Osteoblast (primary cell): Measurements from ENCODE around the gene KLHL6. TPM values are rescaled to one million over a fixed set of nuclear protein-coding genes. Genes with fewer than 3 reads are reported as not detected.

Experiments used
- DNase-seq: peaks from one replicate; pipeline ENCODE4 v3.0.0; 2011; ENCODE audit warnings: low spot score, mixed read lengths; ENCODE audit not compliant: insufficient read length; ENCODE audit errors: missing footprints
- H2AFZ ChIP-seq: 2 replicates; pipeline ENCODE4 v1.6.0; 2011; ENCODE audit warnings: mild to moderate bottlenecking, low read length
- H3K27ac ChIP-seq: 2 replicates; pipeline ENCODE4 v1.5.1; 2011; ENCODE audit warnings: mild to moderate bottlenecking, low read depth, low read length, moderate library complexity
- H3K27me3 ChIP-seq: 2 replicates; pipeline ENCODE4 v1.6.0; 2012; ENCODE audit warnings: mild to moderate bottlenecking, control low read depth, inconsistent platforms, low read length, moderate library complexity; ENCODE audit not compliant: insufficient read depth
- H3K36me3 ChIP-seq: 2 replicates; pipeline ENCODE4 v1.5.1; 2011; ENCODE audit warnings: mild to moderate bottlenecking, low read length, control low read depth, moderate library complexity; ENCODE audit not compliant: insufficient read depth
- H3K4me1 ChIP-seq: 2 replicates; pipeline ENCODE4 v1.5.1; 2011; ENCODE audit warnings: mild to moderate bottlenecking, low read length, control low read depth, moderate library complexity; ENCODE audit not compliant: insufficient read depth
- H3K4me2 ChIP-seq: 2 replicates; pipeline ENCODE4 v1.6.0; 2011; ENCODE audit warnings: mild to moderate bottlenecking, low read length; ENCODE audit not compliant: insufficient read depth
- H3K4me3 ChIP-seq: fragments of 200-600 bp; sonication (generic); 3 replicates; pipeline ENCODE4 v1.5.1; 2012; ENCODE audit warnings: mild to moderate bottlenecking, low read length, inconsistent platforms; ENCODE audit not compliant: insufficient read depth
- H3K79me2 ChIP-seq: 2 replicates; pipeline ENCODE4 v1.6.0; 2012; ENCODE audit warnings: mild to moderate bottlenecking, low read length, control low read depth, inconsistent platforms; ENCODE audit not compliant: insufficient read depth
- H3K9me3 ChIP-seq: 2 replicates; pipeline ENCODE4 v1.5.1; 2011; ENCODE audit warnings: low read depth, low read length, control low read depth
- H4K20me1 ChIP-seq: 2 replicates; pipeline ENCODE4 v1.6.0; 2012; ENCODE audit warnings: mild to moderate bottlenecking, low read length, control low read depth; ENCODE audit not compliant: insufficient read depth
- CTCF ChIP-seq: IDR thresholded peaks from 2 replicates; pipeline ENCODE4 v1.5.1; 2011; ENCODE audit warnings: mild to moderate bottlenecking, low read depth, low read length, moderate library complexity; ENCODE audit errors: extremely low read depth
- total RNA-seq: library from RNA; depleted of rRNA; stranded (reverse); fragments of >200 nt; gene quantifications from 2 replicates; pipeline ENCODE4 v1.2.3, GENCODE V29; 2012

KLHL6 gene
- total RNA-seq, 1 donor = under 0.01 TPM

DNA sequence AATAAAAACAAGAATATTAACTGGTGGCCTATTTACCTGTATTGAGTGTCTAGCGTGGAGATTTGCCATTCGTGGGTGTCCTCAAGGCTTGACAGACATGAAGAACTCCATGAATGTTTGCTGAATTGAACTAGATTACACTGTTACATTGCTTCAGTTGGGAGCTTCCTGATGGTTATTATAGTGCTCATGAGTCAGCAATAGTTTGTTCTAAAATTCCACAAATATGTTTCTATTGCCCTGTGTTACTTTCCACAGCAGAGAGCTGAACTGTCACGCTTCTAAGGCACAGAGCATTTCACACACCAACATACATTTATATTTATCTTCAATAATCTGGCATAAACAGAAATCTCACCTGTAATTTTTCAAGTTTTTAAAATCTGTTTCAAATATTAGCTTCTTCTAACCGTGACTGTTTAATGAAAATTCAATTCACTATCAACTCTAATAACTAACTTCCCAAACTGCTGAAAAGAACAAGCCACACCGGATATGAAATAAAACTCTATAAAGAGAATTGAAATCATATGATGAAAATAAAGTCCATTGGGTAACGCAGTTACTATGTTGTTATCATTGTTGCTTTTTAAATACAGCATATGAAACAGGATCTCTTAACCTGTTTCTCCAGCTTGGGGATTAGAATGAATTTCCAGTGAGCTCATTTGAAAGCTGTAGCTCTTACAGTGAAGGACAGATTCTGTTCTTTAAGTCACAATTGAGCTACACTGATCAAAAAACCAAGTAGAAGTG, 65.9 kb downstream of the KLHL6 start:
- TF ChIP-seq CTCF = no peak
- H3K4me3 ChIP-seq = no peak overlapping the region
- H3K9me3 ChIP-seq = no peaks in the 10 kb centered on the region
- H3K27ac ChIP-seq = no peak overlapping the region
- H2AFZ ChIP-seq = no peak overlapping the region
- H3K36me3 ChIP-seq = no peaks in the 10 kb centered on the region
- peaks cover 19% of the 10 kb centered on the region for H3K4me1 ChIP-seq
- no peak for DNase-seq
- H3K79me2 ChIP-seq = no peaks in the 10 kb centered on the region
- no peak overlapping the region for H3K4me2 ChIP-seq
- H4K20me1 ChIP-seq = no peaks in the 10 kb centered on the region
- no peaks in the 10 kb centered on the region for H3K27me3 ChIP-seq

- H3K36me3 ChIP-seq = no peaks in the 10 kb centered on the region
- H2AFZ ChIP-seq = no peak overlapping the region
- no peak for TF ChIP-seq CTCF
- no peak overlapping the region for H3K27ac ChIP-seq
- no peaks in the 10 kb centered on the region for H3K27me3 ChIP-seq
- no peak for DNase-seq
- no peaks in the 10 kb centered on the region for H3K9me3 ChIP-seq
- H3K79me2 ChIP-seq = no peaks in the 10 kb centered on the region
- no peaks in the 10 kb centered on the region for H4K20me1 ChIP-seq
- peaks cover 26% of the 10 kb centered on the region for H3K4me1 ChIP-seq
- H3K4me2 ChIP-seq = no peak overlapping the region
- no peak overlapping the region for H3K4me3 ChIP-seq
Measured at GRCh38 chr3:183488343-183488742, 67.2 kb downstream of the KLHL6 start.

DNA sequence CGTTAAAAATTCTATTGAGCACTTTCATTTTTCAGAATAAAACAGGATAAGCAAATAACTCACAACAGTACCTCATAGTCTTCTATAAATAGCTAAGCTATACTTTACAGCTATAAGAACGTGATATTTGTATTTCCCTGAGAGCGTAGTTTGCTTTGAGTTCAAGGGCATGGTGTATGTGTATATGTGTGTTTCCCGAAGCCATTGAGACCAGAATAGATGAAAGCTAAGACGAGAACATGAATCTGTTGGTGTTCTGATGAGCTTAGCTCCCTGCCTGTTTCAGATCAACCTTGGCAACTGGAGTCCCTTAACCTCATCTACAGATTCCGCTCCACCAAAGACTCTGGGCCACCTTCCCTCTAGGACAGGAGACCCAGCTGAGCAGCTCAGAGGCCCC, 67.6 kb downstream of the KLHL6 start:
- DNase-seq = no peak
- Histone ChIP-seq H3K27me3 (no peaks in the 10 kb centered on the region), H4K20me1 (no peaks in the 10 kb centered on the region)

More for the DNA sequence above, 67.6 kb downstream of the KLHL6 start:
- H2AFZ ChIP-seq = no peak overlapping the region
- TF ChIP-seq CTCF = no peak
- H3K36me3 ChIP-seq = no peaks in the 10 kb centered on the region
- H3K4me3 ChIP-seq = no peak overlapping the region
- no peaks in the 10 kb centered on the region for H3K79me2 ChIP-seq
- H3K9me3 ChIP-seq = no peaks in the 10 kb centered on the region
- peaks cover 27% of the 10 kb centered on the region for H3K4me1 ChIP-seq
- no peak overlapping the region for H3K4me2 ChIP-seq
- no peak overlapping the region for H3K27ac ChIP-seq
